ENCODE data around the gene PCSK1N. TPM values are rescaled to one million over a fixed set of nuclear protein-coding genes. Genes with fewer than 3 reads are reported as not detected.
"Not testable (repeated sequence)": the region's sequence is repeated elsewhere in the genome, so short reads cannot be mapped to it uniquely, and the experiment has no call there.

The PCSK1N gene
- total RNA-seq, 4 donors from 2014 or later = 5.0 to 21.8 (median 7.3) TPM

DNA sequence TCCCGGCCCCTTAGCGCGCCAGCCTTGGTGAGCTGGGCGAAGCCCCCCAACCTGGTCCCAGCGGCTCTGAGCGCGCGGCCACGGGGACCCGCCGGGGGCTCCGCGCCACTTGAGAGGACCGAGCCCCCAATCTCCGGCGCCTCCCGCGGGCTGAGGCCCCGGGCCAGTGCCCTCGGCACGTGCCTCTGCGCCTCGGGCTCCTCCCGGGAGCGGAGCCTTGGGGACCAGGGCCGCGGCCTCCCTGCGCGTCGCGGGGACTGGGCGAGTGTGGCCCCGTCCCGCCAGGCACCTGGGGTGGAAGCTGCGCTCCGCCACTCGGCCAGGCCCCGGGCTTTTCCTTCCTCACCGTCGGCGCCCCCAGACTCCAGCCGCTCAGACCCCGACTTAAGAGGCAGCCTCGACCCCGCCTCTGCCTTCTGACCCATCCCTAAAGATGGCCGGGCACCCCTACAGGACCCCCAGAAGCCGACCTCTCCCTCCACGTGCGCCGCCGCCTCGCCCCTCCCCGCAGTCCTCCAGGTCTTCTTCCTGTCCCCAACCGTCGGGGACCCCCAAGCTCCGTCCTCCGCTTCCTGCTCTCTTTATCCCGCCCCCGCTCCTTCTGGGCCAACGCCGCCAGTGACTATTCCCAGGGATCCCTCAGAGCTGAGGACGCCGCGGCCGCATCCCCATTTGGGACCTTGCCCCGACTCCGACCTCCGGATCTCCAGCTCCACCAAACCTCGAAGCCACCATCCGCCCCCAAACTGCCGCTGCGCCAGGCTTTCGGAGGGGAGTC lies 8.3 kb downstream of the PCSK1N start:
- Histone ChIP-seq H3K27ac (no peak overlapping the region), H3K4me1 (peaks cover 0 to 8% (median 0%) of the 10 kb centered on the region in 4 donors), H3K4me3 (peak overlapping the region in 1 of 4 donors; percentile 3), H3K9me3 (peaks cover 0 to 4% (median 0%) of the 10 kb centered on the region in 4 donors), H3K27me3 (peaks cover 0 to 15% of the 10 kb centered on the region in 2 donors), H3K36me3 (peaks cover 0 to 54% (median 0%) of the 10 kb centered on the region in 3 donors)
- no peak for TF ChIP-seq POLR2A (IDR thresholded peaks at IDR 0.05)
- TF ChIP-seq, protein P1, sequence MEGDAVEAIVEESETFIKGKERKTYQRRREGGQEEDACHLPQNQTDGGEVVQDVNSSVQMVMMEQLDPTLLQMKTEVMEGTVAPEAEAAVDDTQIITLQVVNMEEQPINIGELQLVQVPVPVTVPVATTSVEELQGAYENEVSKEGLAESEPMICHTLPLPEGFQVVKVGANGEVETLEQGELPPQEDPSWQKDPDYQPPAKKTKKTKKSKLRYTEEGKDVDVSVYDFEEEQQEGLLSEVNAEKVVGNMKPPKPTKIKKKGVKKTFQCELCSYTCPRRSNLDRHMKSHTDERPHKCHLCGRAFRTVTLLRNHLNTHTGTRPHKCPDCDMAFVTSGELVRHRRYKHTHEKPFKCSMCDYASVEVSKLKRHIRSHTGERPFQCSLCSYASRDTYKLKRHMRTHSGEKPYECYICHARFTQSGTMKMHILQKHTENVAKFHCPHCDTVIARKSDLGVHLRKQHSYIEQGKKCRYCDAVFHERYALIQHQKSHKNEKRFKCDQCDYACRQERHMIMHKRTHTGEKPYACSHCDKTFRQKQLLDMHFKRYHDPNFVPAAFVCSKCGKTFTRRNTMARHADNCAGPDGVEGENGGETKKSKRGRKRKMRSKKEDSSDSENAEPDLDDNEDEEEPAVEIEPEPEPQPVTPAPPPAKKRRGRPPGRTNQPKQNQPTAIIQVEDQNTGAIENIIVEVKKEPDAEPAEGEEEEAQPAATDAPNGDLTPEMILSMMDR (IDR thresholded peaks at IDR 0.05) = no peak
- TF ChIP-seq EP300 (IDR thresholded peaks at IDR 0.05) = no peak
- DNase-seq (ENCODE audit: low spot score in 2 of 2) = no peak
- WGBS, 2 donors = 50 to 71% methylated on average over 13 to 46 of the region's 73 CpGs

DNA sequence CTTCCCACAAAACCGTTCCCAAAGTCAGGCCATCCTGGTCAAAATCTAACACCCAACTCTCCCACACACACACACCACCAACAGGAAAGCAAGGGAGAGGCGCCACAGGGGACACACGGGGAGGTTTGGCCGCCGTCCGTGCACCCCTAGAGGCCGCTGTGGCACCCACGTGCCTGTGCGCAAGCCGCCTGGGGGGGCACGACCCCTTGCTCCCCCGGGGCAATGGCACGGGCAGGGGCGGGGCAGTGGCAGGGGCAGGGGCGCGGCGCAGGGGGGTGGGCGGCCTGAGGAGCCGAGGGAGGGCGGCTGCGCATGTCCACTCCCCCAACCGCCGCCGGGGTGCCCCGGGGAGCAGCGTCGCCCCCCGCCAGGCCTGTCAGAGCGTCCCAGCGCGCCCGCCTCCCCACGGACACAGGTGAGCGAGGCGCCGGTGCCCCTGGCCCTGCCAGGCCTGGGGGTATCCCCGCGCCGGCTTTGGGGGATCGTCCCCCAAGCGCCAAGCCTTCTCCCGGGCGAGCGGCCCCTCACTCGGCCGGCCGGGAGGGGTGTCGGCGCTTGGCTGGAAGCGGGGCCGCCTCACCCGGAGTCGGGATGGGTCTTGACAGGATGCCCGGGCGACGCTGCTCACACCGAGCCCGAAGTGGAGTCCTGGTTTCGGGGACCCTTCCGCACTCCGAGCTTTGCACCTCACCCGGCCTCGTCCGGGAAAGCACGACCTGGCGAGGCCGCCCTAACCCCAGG lies 9.1 kb downstream of the PCSK1N start, which contains the start of gene ERAS:
ERAS (plus strand) TSS at position 379 of the 741 bp plus-strand sequence. CDS start 2,611 bp downstream, outside the sequence.
- H3K36me3 ChIP-seq = peaks cover 0 to 62% (median 0%) of the 10 kb centered on the region in 3 donors
- H3K27me3 ChIP-seq = peaks cover 0 to 9% of the 10 kb centered on the region in 2 donors
- H3K4me3 ChIP-seq = peak within 1 kb of the TSS in 1 of 4 donors; percentile 3
- no peak within 1 kb of the TSS for H3K27ac ChIP-seq
- TF ChIP-seq EP300 (IDR thresholded peaks at IDR 0.05) (no peak), POLR2A (IDR thresholded peaks at IDR 0.05) (no peak)
- TF ChIP-seq, protein P1 (IDR thresholded peaks at IDR 0.05) = no peak
- 75 to 76% methylated on average over 4 to 26 of the region's 67 CpGs for WGBS, 2 donors
- peaks cover 0 to 4% (median 0%) of the 10 kb centered on the region in 4 donors for H3K9me3 ChIP-seq
- peaks cover 0 to 2% (median 0%) of the 10 kb centered on the region in 4 donors for H3K4me1 ChIP-seq
- no peak for DNase-seq (ENCODE audit: low spot score in 2 of 2)

DNA sequence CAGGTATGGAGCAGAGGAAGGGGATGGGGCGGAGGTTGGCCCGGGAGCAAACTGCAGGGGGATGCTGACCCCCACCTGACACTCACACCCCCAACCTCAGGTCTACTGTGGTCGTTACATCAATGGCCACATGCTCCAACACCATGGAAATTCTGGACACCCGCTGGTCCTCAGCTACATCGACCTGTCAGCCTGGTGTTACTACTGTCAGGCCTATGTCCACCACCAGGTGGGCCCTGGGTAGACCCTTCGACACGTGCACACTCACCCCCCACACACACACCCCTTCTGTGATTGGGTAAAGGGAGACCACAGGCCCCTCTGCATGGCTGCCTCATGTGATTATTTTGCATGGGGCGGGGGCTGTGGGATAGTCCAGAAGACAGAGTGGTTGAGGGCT lies 11.3 kb downstream of the PCSK1N start:
- Histone ChIP-seq H3K36me3 (peaks cover 0 to 78% (median 0%) of the 10 kb centered on the region in 3 donors), H3K27me3 (no peaks in the 10 kb centered on the region), H3K9me3 (peaks cover 0 to 4% (median 0%) of the 10 kb centered on the region in 4 donors), H3K27ac (no peak overlapping the region), H3K4me1 (no peaks in the 10 kb centered on the region), H3K4me3 (no peak overlapping the region)
- DNase-seq (ENCODE audit: low spot score in 2 of 2) = no peak
- 89 to 96% methylated on average over 3 to 8 of the region's 8 CpGs for WGBS, 2 donors
- TF ChIP-seq, protein P1 (IDR thresholded peaks at IDR 0.05) = no peak
- no peak for TF ChIP-seq EP300 (IDR thresholded peaks at IDR 0.05)
- TF ChIP-seq POLR2A (IDR thresholded peaks at IDR 0.05) = no peak

DNA sequence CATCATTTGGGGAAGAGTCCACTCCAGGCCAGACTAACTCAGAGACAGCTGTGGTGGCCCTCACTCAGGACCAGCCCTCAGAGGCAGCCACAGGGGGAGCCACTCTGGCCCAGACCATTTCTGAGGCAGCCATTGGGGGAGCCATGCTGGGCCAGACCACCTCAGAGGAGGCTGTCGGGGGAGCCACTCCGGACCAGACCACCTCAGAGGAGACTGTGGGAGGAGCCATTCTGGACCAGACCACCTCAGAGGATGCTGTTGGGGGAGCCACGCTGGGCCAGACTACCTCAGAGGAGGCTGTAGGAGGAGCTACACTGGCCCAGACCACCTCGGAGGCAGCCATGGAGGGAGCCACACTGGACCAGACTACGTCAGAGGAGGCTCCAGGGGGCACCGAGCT lies 12.4 kb downstream of the PCSK1N start:
- H3K27me3 ChIP-seq = no peaks in the 10 kb centered on the region
- H3K4me3 ChIP-seq = no peak overlapping the region
- DNase-seq (ENCODE audit: low spot score in 2 of 2) = no peak
- peaks cover 0 to 88% (median 0%) of the 10 kb centered on the region in 3 donors for H3K36me3 ChIP-seq
- H3K4me1 ChIP-seq = no peaks in the 10 kb centered on the region
- WGBS, 2 donors = 33 to 79% methylated on average over 1 to 6 of the region's 6 CpGs
- H3K9me3 ChIP-seq = peaks cover 0 to 4% (median 0%) of the 10 kb centered on the region in 4 donors
- no peak overlapping the region for H3K27ac ChIP-seq
- TF ChIP-seq POLR2A (IDR thresholded peaks at IDR 0.05) (no peak), EP300 (IDR thresholded peaks at IDR 0.05) (no peak)
- TF ChIP-seq, protein P1 (IDR thresholded peaks at IDR 0.05) = no peak

DNA sequence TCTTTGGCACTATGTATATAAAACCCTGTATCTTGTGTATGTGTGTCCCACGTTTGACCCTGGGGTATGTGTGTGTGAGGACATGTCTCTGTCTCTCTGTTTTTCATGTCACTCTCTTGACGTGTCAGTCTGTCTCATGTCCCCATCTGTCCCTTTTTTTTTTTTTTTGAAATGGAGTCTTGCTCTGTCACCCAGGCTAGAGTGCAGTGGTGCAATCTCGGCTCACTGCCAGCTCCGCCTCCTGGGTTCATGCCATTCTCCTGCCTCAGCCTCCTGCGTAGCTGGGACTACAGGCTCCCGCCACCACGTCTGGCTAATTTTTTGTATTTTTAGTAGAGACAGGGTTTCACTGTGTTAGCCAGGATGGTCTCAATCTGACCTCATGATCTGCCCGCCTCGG lies 16.0 kb downstream of the PCSK1N start:
- 86 to 88% methylated on average over 4 to 9 of the region's 9 CpGs for WGBS, 2 donors
- not testable (repeated sequence) for H3K4me3 ChIP-seq; H3K4me1 ChIP-seq; H3K27ac ChIP-seq; H3K27me3 ChIP-seq; H3K9me3 ChIP-seq; DNase-seq (ENCODE audit: low spot score in 2 of 2)
- H3K36me3 ChIP-seq = peaks cover 0 to 94% (median 0%) of the 10 kb centered on the region in 3 donors

Data from tibial nerve (tissue), 4 donors.